ENCODE data around the gene RANBP10.

The RANBP10 gene

GRCh38 chr16:67736858-67737257 lies 69.5 kb downstream of the RANBP10 start:
- no peak for ATAC-seq

- ATAC-seq = no peak
Measured at GRCh38 chr16:67734731-67735201, 71.6 kb downstream of the RANBP10 start.

- ATAC-seq = no peak
Measured at GRCh38 chr16:67733734-67734470, 72.5 kb downstream of the RANBP10 start.

GRCh38 chr16:67731753-67732095 lies 74.6 kb downstream of the RANBP10 start:
- ATAC-seq = no peak

- no peak for ATAC-seq
Measured at GRCh38 chr16:67731071-67731752, 75.1 kb downstream of the RANBP10 start.

GRCh38 chr16:67730326-67730725 lies 76.0 kb downstream of the RANBP10 start:
- no peak for ATAC-seq

- ATAC-seq = no peak
Measured at GRCh38 chr16:67729636-67730248, 76.6 kb downstream of the RANBP10 start.

GRCh38 chr16:67727521-67728485 lies 78.6 kb downstream of the RANBP10 start:
- no peak for ATAC-seq

GRCh38 chr16:67726106-67727034 lies 80.0 kb downstream of the RANBP10 start:
- no peak for ATAC-seq

- ATAC-seq = no peak
Measured at GRCh38 chr16:67723911-67724305, 82.5 kb downstream of the RANBP10 start.

- no peak for ATAC-seq
Measured at GRCh38 chr16:67723151-67723910, 83.0 kb downstream of the RANBP10 start.

- no peak for ATAC-seq
Measured at GRCh38 chr16:67720236-67720635, 86.1 kb downstream of the RANBP10 start.

GRCh38 chr16:67719778-67720144 lies 86.6 kb downstream of the RANBP10 start:
- ATAC-seq = peak; percentile 22 to 25

GRCh38 chr16:67719048-67719777 lies 87.1 kb downstream of the RANBP10 start, which contains the start of gene GFOD2:
GFOD2 (minus strand) TSS chr16:67719316; CDS start chr16:67685715, 33,601 bp downstream.
- ATAC-seq = peak; percentile 89 to 90

GRCh38 chr16:67718668-67719047 lies 87.7 kb downstream of the RANBP10 start:
- no peak for ATAC-seq

- ATAC-seq = no peak
Measured at GRCh38 chr16:67716097-67716496, 90.3 kb downstream of the RANBP10 start.

GRCh38 chr16:67714522-67714921 lies 91.8 kb downstream of the RANBP10 start:
- no peak for ATAC-seq

- ATAC-seq = no peak
Measured at GRCh38 chr16:67713647-67714273, 92.6 kb downstream of the RANBP10 start.

GRCh38 chr16:67710607-67711006 lies 95.8 kb downstream of the RANBP10 start:
- no peak for ATAC-seq
